GM12878 (cell line): ENCODE measurements around the gene TIMM10. TPM values are rescaled to one million over a fixed set of nuclear protein-coding genes. Genes with fewer than 3 reads are reported as not detected.

ENCODE experiments used
- CBX3 ChIP-seq: fragments of 200-600 bp; sonication (generic); IDR thresholded peaks from 2 replicates; pipeline ENCODE4 v1.6.1; 2016; ENCODE audit warnings: low read depth, borderline replicate concordance
- MTA2 ChIP-seq: fragments of 450-650 bp; IDR thresholded peaks from 2 replicates; pipeline ENCODE4 v1.6.1; 2016; ENCODE audit warnings: low read depth, mild to moderate bottlenecking, moderate library complexity
- MYC ChIP-seq: IDR thresholded peaks from 2 replicates; pipeline ENCODE4 v1.6.1; 2011; ENCODE audit warnings: mild to moderate bottlenecking, low read length, moderate library complexity, inconsistent platforms; ENCODE audit not compliant: insufficient read depth, insufficient replicate concordance, insufficient read length, severe bottlenecking
- NFIC ChIP-seq: IDR thresholded peaks from 2 replicates; pipeline ENCODE4 v1.6.1; 2012; ENCODE audit warnings: low read depth, mild to moderate bottlenecking, inconsistent platforms, low read length, moderate library complexity
- RB1 ChIP-seq: fragments of 450-650 bp; formaldehyde crosslinking; IDR thresholded peaks from 2 replicates; pipeline ENCODE4 v1.6.1; 2017; ENCODE audit warnings: mild to moderate bottlenecking, borderline replicate concordance
- SMAD1 ChIP-seq: fragments of 450-650 bp; IDR thresholded peaks from 2 replicates; pipeline ENCODE4 v1.6.1; 2018; ENCODE audit warnings: mild to moderate bottlenecking, low read depth; ENCODE audit not compliant: partially characterized antibody
- SMC3 ChIP-seq: IDR thresholded peaks from 2 replicates; pipeline ENCODE4 v1.6.1; 2011; ENCODE audit warnings: low read length, improper control_type of control experiment, borderline replicate concordance
- SRF ChIP-seq, 2 experiments: IDR thresholded peaks; 2 replicates each; pipeline ENCODE4 v1.6.1; 2011; ENCODE audit warnings: low read depth in 2 of 2, low read length in 2 of 2, mild to moderate bottlenecking in 1 of 2, moderate library complexity in 1 of 2
- STAT1 ChIP-seq: fragments of 450-650 bp; conservative IDR thresholded peaks from 2 replicates; pipeline ENCODE4 v1.6.1; 2014; ENCODE audit warnings: antibody characterized with exemption, mild to moderate bottlenecking
- polyA plus RNA-seq, 11 experiments: library from polyadenylated mRNA; depleted of rRNA in 4 of 11; unstranded in 6 of 11; stranded (reverse) in 5 of 11; fragments of >200 nt; fragmentation: Nextera tagmentation in 4 of 11; fragmentation: Illumina TruSeq in 1 of 11; extraction: Ambion mirVana in 4 of 11; extraction: Trizol in 1 of 11; gene quantifications; 1 replicate in 1 of 11; 2 replicates in 10 of 11; pipeline versions ENCODE4 v1.2.1 to v1.2.3, GENCODE V29; 2011 to 2016; ENCODE audit warnings: inconsistent platforms in 2 of 11, missing spikeins in 2 of 11, low read depth in 1 of 11
- total RNA-seq, 4 experiments: library from RNA; depleted of rRNA in 3 of 4; stranded (reverse); fragments of >200 nt in 3 of 4; fragmentation: Illumina TruSeq in 1 of 4; extraction: Trizol in 1 of 4; gene quantifications; 2 replicates each; pipeline versions ENCODE4 v1.2.1 to v1.2.3, GENCODE V29; 2013 to 2021
- TF ChIP-seq, protein P1 (sequence below): fragments of 450-650 bp; IDR thresholded peaks from 2 replicates; pipeline ENCODE4 v1.6.1; 2017; ENCODE audit warnings: low read depth, mild to moderate bottlenecking, moderate library complexity
- TF ChIP-seq, protein P2 (sequence below): fragments of 450-650 bp; formaldehyde crosslinking; IDR thresholded peaks from 2 replicates; pipeline ENCODE4 v1.5.0; 2022; ENCODE audit warnings: mild to moderate bottlenecking, missing genetic modification characterization
- TF ChIP-seq, protein P3 (sequence below): IDR thresholded peaks from 2 replicates; pipeline ENCODE4 v1.6.1; 2011; ENCODE audit warnings: low read depth, low read length, improper control_type of control experiment, borderline replicate concordance
- TF ChIP-seq, protein P4 (sequence below): IDR thresholded peaks from 2 replicates; pipeline ENCODE4 v1.6.1; 2012; ENCODE audit warnings: low read length, inconsistent platforms
- TF ChIP-seq, protein P5 (sequence below): fragments of 450-650 bp; IDR thresholded peaks from 2 replicates; pipeline ENCODE4 v1.6.1; 2018; ENCODE audit warnings: mild to moderate bottlenecking, low read depth, moderate library complexity; ENCODE audit not compliant: partially characterized antibody
- TF ChIP-seq, protein P6 (sequence below): fragments of 450-650 bp; IDR thresholded peaks from 2 replicates; pipeline ENCODE4 v1.6.1; 2017; ENCODE audit warnings: mild to moderate bottlenecking

The TIMM10 gene
- total and polyA plus RNA-seq, 10 of the 15 experiments (the other 5 are each of a cell fraction or from before 2014, with no cell fraction given), result 148 to 898 (median 206) TPM

DNA sequence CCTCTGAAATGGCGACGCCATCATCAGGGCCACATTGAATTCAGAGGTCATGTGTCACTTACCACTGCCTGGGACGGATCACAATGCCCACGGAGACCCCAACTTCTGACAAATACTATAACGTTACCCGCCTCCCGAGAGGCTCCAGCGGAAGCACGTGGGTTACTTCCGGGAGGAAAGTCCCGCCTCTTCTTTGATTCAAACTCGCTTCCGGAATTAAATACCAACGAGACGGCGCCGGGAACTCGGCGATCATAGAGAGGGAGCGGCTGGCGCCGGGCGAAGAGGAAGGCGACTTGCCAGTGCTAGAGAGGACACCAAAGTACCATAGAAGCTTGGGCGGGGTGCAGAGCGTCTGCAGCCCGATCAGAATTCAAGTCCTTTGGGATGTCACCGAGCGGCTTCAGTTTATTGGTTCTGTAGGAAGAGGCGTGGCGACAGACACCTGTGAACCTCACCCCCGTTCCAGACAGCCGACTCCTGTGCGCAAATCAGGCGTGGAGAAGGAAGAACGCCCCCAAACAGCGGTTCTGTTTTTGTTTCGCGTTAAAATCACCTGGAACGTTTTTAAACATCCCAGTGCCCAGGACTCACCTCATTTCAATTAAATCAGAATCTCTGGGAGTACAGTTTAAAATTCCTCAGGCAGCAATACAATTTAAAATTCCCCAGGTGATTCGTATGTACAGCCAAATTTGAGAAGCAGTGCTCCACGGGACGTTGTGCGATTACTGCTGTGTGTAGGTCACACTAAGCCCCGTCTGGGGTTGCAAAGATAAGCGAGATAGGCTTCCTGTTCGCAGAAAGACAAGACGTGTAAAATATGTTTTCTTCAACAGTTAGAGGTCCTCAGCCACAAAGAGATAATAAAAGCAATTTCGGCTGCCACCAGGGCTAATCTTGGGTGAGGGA is at the start of gene TIMM10 (continued):
- TF ChIP-seq NFIC (no peak; the same call in 1 of the 2 replicates), STAT1 (no peak), SMAD1 (no peak), MYC (no peak), SRF (IDR thresholded peaks at IDR 0.05; ENCODE audit: low read depth in 2 of 2, low read length in 2 of 2) (no peak), CBX3 (no peak), RB1 (no peak), SMC3 (no peak; the same call in 1 of the 2 replicates), MTA2 (0 out of 2 replicates have a peak, but pooled peaks have one; percentile 11)
- TF ChIP-seq, protein P1, sequence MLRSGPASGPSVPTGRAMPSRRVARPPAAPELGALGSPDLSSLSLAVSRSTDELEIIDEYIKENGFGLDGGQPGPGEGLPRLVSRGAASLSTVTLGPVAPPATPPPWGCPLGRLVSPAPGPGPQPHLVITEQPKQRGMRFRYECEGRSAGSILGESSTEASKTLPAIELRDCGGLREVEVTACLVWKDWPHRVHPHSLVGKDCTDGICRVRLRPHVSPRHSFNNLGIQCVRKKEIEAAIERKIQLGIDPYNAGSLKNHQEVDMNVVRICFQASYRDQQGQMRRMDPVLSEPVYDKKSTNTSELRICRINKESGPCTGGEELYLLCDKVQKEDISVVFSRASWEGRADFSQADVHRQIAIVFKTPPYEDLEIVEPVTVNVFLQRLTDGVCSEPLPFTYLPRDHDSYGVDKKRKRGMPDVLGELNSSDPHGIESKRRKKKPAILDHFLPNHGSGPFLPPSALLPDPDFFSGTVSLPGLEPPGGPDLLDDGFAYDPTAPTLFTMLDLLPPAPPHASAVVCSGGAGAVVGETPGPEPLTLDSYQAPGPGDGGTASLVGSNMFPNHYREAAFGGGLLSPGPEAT, result peak; percentile 80
- TF ChIP-seq, protein P2, sequence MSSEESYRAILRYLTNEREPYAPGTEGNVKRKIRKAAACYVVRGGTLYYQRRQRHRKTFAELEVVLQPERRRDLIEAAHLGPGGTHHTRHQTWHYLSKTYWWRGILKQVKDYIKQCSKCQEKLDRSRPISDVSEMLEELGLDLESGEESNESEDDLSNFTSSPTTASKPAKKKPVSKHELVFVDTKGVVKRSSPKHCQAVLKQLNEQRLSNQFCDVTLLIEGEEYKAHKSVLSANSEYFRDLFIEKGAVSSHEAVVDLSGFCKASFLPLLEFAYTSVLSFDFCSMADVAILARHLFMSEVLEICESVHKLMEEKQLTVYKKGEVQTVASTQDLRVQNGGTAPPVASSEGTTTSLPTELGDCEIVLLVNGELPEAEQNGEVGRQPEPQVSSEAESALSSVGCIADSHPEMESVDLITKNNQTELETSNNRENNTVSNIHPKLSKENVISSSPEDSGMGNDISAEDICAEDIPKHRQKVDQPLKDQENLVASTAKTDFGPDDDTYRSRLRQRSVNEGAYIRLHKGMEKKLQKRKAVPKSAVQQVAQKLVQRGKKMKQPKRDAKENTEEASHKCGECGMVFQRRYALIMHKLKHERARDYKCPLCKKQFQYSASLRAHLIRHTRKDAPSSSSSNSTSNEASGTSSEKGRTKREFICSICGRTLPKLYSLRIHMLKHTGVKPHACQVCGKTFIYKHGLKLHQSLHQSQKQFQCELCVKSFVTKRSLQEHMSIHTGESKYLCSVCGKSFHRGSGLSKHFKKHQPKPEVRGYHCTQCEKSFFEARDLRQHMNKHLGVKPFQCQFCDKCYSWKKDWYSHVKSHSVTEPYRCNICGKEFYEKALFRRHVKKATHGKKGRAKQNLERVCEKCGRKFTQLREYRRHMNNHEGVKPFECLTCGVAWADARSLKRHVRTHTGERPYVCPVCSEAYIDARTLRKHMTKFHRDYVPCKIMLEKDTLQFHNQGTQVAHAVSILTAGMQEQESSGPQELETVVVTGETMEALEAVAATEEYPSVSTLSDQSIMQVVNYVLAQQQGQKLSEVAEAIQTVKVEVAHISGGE (CRISPR knock-in tag), result no peak
- TF ChIP-seq, protein P3, sequence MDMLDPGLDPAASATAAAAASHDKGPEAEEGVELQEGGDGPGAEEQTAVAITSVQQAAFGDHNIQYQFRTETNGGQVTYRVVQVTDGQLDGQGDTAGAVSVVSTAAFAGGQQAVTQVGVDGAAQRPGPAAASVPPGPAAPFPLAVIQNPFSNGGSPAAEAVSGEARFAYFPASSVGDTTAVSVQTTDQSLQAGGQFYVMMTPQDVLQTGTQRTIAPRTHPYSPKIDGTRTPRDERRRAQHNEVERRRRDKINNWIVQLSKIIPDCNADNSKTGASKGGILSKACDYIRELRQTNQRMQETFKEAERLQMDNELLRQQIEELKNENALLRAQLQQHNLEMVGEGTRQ, result peak; percentile 39; the same call in 1 of the 2 replicates
- TF ChIP-seq, protein P4, sequence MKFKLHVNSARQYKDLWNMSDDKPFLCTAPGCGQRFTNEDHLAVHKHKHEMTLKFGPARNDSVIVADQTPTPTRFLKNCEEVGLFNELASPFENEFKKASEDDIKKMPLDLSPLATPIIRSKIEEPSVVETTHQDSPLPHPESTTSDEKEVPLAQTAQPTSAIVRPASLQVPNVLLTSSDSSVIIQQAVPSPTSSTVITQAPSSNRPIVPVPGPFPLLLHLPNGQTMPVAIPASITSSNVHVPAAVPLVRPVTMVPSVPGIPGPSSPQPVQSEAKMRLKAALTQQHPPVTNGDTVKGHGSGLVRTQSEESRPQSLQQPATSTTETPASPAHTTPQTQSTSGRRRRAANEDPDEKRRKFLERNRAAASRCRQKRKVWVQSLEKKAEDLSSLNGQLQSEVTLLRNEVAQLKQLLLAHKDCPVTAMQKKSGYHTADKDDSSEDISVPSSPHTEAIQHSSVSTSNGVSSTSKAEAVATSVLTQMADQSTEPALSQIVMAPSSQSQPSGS, result peak; percentile 42
- TF ChIP-seq, protein P5, sequence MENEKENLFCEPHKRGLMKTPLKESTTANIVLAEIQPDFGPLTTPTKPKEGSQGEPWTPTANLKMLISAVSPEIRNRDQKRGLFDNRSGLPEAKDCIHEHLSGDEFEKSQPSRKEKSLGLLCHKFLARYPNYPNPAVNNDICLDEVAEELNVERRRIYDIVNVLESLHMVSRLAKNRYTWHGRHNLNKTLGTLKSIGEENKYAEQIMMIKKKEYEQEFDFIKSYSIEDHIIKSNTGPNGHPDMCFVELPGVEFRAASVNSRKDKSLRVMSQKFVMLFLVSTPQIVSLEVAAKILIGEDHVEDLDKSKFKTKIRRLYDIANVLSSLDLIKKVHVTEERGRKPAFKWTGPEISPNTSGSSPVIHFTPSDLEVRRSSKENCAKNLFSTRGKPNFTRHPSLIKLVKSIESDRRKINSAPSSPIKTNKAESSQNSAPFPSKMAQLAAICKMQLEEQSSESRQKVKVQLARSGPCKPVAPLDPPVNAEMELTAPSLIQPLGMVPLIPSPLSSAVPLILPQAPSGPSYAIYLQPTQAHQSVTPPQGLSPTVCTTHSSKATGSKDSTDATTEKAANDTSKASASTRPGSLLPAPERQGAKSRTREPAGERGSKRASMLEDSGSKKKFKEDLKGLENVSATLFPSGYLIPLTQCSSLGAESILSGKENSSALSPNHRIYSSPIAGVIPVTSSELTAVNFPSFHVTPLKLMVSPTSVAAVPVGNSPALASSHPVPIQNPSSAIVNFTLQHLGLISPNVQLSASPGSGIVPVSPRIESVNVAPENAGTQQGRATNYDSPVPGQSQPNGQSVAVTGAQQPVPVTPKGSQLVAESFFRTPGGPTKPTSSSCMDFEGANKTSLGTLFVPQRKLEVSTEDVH, result peak; percentile 86
- TF ChIP-seq, protein P6, sequence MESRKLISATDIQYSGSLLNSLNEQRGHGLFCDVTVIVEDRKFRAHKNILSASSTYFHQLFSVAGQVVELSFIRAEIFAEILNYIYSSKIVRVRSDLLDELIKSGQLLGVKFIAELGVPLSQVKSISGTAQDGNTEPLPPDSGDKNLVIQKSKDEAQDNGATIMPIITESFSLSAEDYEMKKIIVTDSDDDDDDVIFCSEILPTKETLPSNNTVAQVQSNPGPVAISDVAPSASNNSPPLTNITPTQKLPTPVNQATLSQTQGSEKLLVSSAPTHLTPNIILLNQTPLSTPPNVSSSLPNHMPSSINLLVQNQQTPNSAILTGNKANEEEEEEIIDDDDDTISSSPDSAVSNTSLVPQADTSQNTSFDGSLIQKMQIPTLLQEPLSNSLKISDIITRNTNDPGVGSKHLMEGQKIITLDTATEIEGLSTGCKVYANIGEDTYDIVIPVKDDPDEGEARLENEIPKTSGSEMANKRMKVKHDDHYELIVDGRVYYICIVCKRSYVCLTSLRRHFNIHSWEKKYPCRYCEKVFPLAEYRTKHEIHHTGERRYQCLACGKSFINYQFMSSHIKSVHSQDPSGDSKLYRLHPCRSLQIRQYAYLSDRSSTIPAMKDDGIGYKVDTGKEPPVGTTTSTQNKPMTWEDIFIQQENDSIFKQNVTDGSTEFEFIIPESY, result 0 out of 2 replicates have a peak, but pooled peaks have one; percentile 11
